Pulmonary artery endothelial cell (primary cell): ENCODE data around the gene TARBP2. TPM values are rescaled to one million over a fixed set of nuclear protein-coding genes. Genes with fewer than 3 reads are reported as not detected.
"Not testable (repeated sequence)": the region's sequence is repeated elsewhere in the genome, so short reads cannot be mapped to it uniquely, and the experiment has no call there.

Source experiments
- DNase-seq: peaks from one replicate; pipeline ENCODE4 v3.0.0-alpha.2; 2011; ENCODE audit warnings: low read depth, low spot score
- total RNA-seq: library from RNA; depleted of rRNA; stranded (reverse); fragments of >200 nt; gene quantifications from 2 replicates; pipeline ENCODE4 v1.2.3, GENCODE V29; 2014

Gene TARBP2
- total RNA-seq, 1 donor from 2014 or later, result 60.3 TPM

GRCh38 chr12:53513712-53514410, 12.8 kb downstream of the TARBP2 start:
- no peak for DNase-seq

GRCh38 chr12:53514628-53515290, 13.7 kb downstream of the TARBP2 start:
- no peak for DNase-seq

GRCh38 chr12:53515291-53515680, 14.2 kb downstream of the TARBP2 start:
- DNase-seq, result no peak

- no peak for DNase-seq
Observed at GRCh38 chr12:53516758-53517455, 15.8 kb downstream of the TARBP2 start.

GRCh38 chr12:53518381-53518780, 17.3 kb downstream of the TARBP2 start:
- no peak for DNase-seq

GRCh38 chr12:53523131-53523530, 22.0 kb downstream of the TARBP2 start:
- no peak for DNase-seq

GRCh38 chr12:53524476-53524875, 23.4 kb downstream of the TARBP2 start:
- DNase-seq, result no peak

GRCh38 chr12:53530061-53530460, 29.0 kb downstream of the TARBP2 start:
- no peak for DNase-seq

- DNase-seq, result no peak
Observed at GRCh38 chr12:53530920-53531319, 29.8 kb downstream of the TARBP2 start.

GRCh38 chr12:53532021-53532420, 30.9 kb downstream of the TARBP2 start:
- DNase-seq, result no peak

- DNase-seq, result no peak
Observed at GRCh38 chr12:53532524-53533445, 31.7 kb downstream of the TARBP2 start.

- no peak for DNase-seq
Observed at GRCh38 chr12:53533471-53533870, 32.4 kb downstream of the TARBP2 start.

- no peak for DNase-seq
Observed at GRCh38 chr12:53536962-53537361, 35.9 kb downstream of the TARBP2 start.

- no peak for DNase-seq
Observed at GRCh38 chr12:53538209-53538689, 37.2 kb downstream of the TARBP2 start.

- DNase-seq, result no peak
Observed at GRCh38 chr12:53539526-53539925, 38.4 kb downstream of the TARBP2 start.

- DNase-seq, result peak; percentile 57
Observed at GRCh38 chr12:53543539-53543938, 42.5 kb downstream of the TARBP2 start.

- not testable (repeated sequence) for DNase-seq
Observed at GRCh38 chr12:53548354-53548753, 47.3 kb downstream of the TARBP2 start.

- DNase-seq, result not testable (repeated sequence)
Observed at GRCh38 chr12:53550131-53550530, 49.0 kb downstream of the TARBP2 start.

GRCh38 chr12:53550595-53550994, 49.5 kb downstream of the TARBP2 start:
- no peak for DNase-seq

- DNase-seq, result no peak
Observed at GRCh38 chr12:53551889-53552291, 50.8 kb downstream of the TARBP2 start.
